GM23338 (cell line): Measurements from ENCODE around the gene GLMP. TPM values are rescaled to one million over a fixed set of nuclear protein-coding genes. Genes with fewer than 3 reads are reported as not detected.

Source experiments
- ATAC-seq: fragments of 200-7000 bp; cut with Tn5 transposase; 3 replicates; pipeline ENCODE4 v1.9.1; 2020
- DNase-seq: peaks from one replicate; pipeline ENCODE4 v3.0.0-alpha.2; 2015; ENCODE audit warnings: low spot score
- H2AFZ ChIP-seq: fragments of 200-600 bp; sonication (generic); 2 replicates; pipeline ENCODE4 v1.8.0; 2016; ENCODE audit warnings: antibody characterized with exemption, mild to moderate bottlenecking, moderate library complexity
- H3F3A ChIP-seq: fragments of 200-600 bp; sonication (generic); replicated peaks from 2 replicates; pipeline ENCODE4 v1.8.0; 2017; ENCODE audit warnings: antibody characterized with exemption, mixed run types, low read depth
- H3K27ac ChIP-seq: fragments of 200-600 bp; sonication (generic); 2 replicates; pipeline ENCODE4 v1.6.1; 2016; ENCODE audit warnings: low read depth
- H3K27me3 ChIP-seq: fragments of 200-600 bp; sonication (generic); 2 replicates; pipeline ENCODE4 v1.8.0; 2016; ENCODE audit warnings: mild to moderate bottlenecking, mixed run types, moderate library complexity; ENCODE audit not compliant: insufficient read depth
- H3K36me3 ChIP-seq: fragments of 200-600 bp; sonication (generic); 2 replicates; pipeline ENCODE4 v1.8.0; 2016; ENCODE audit warnings: mild to moderate bottlenecking; ENCODE audit not compliant: insufficient read depth
- H3K4me1 ChIP-seq: fragments of 200-600 bp; sonication (generic); 2 replicates; pipeline ENCODE4 v1.8.0; 2016; ENCODE audit warnings: mild to moderate bottlenecking, moderate library complexity; ENCODE audit not compliant: insufficient read depth
- H3K4me2 ChIP-seq: fragments of 200-600 bp; sonication (generic); 2 replicates; pipeline ENCODE4 v1.7.1; 2017; ENCODE audit warnings: mixed run types
- H3K4me3 ChIP-seq: fragments of 200-600 bp; sonication (generic); 2 replicates; pipeline ENCODE4 v1.6.1; 2016; ENCODE audit warnings: mixed run types
- H3K79me2 ChIP-seq: fragments of 200-600 bp; sonication (generic); replicated peaks from 2 replicates; pipeline ENCODE4 v1.8.0; 2017; ENCODE audit warnings: mild to moderate bottlenecking; ENCODE audit not compliant: insufficient read depth
- H3K9me2 ChIP-seq: fragments of 200-600 bp; sonication (generic); 2 replicates; pipeline ENCODE4 v1.8.0; 2017; ENCODE audit not compliant: insufficient read depth
- H4K20me1 ChIP-seq: fragments of 200-600 bp; sonication (generic); replicated peaks from 2 replicates; pipeline ENCODE4 v1.8.0; 2017; ENCODE audit warnings: mild to moderate bottlenecking; ENCODE audit not compliant: insufficient read depth
- H3K27ac Mint-ChIP-seq: 2 replicates; pipeline ENCODE4 v1.8.0; 2020; ENCODE audit warnings: inconsistent platforms, mild to moderate bottlenecking, moderate library complexity, mixed read lengths
- H3K27me3 Mint-ChIP-seq: 3 replicates; pipeline ENCODE4 v1.8.0; 2022; ENCODE audit warnings: low read depth, mild to moderate bottlenecking, moderate library complexity, mixed read lengths, inconsistent platforms; ENCODE audit not compliant: insufficient read depth, poor library complexity
- H3K36me3 Mint-ChIP-seq: 3 replicates; pipeline ENCODE4 v1.8.0; 2021; ENCODE audit warnings: low read depth, mild to moderate bottlenecking, inconsistent platforms, moderate library complexity, mixed read lengths
- H3K4me1 Mint-ChIP-seq: 3 replicates; pipeline ENCODE4 v1.8.0; 2020; ENCODE audit warnings: mild to moderate bottlenecking, inconsistent platforms, mixed read lengths
- H3K4me3 Mint-ChIP-seq: 3 replicates; pipeline ENCODE4 v1.8.0; 2021; ENCODE audit warnings: moderate library complexity, mild to moderate bottlenecking, inconsistent platforms, mixed read lengths
- H3K9me3 Mint-ChIP-seq: 3 replicates; pipeline ENCODE4 v1.8.0; 2020; ENCODE audit warnings: moderate library complexity, mild to moderate bottlenecking, inconsistent platforms, mixed read lengths
- CREB1 ChIP-seq: fragments of 250-450 bp; sonication (Bioruptor Pico); IDR thresholded peaks from 2 replicates; pipeline ENCODE4 v1.5.0; 2020; ENCODE audit warnings: low read depth, mild to moderate bottlenecking, moderate library complexity
- ETS1 ChIP-seq: IDR thresholded peaks from 2 replicates; pipeline ENCODE4 v1.6.1; 2016; ENCODE audit warnings: antibody characterized with exemption
- EZH2 ChIP-seq: fragments of 200-600 bp; sonication (generic); IDR thresholded peaks from one replicate; pipeline ENCODE4 v1.8.0; 2017; ENCODE audit warnings: antibody characterized with exemption, mild to moderate bottlenecking, low read depth; ENCODE audit not compliant: unreplicated experiment
- EZH2phosphoT487 ChIP-seq: fragments of 200-600 bp; sonication (generic); IDR thresholded peaks from one replicate; pipeline ENCODE4 v1.8.1; 2018; ENCODE audit warnings: antibody characterized with exemption; ENCODE audit not compliant: unreplicated experiment
- JUNB ChIP-seq: IDR thresholded peaks from one replicate; pipeline ENCODE4 v1.6.1; 2016; ENCODE audit warnings: antibody characterized with exemption; ENCODE audit not compliant: unreplicated experiment
- NANOG ChIP-seq: IDR thresholded peaks from 2 replicates; pipeline ENCODE4 v1.6.1; 2016; ENCODE audit warnings: antibody characterized with exemption, borderline replicate concordance
- POLR2AphosphoS5 ChIP-seq: IDR thresholded peaks from 2 replicates; pipeline ENCODE4 v1.6.1; 2016; ENCODE audit warnings: antibody characterized with exemption, low read depth
- STAT1 ChIP-seq: IDR thresholded peaks from one replicate; pipeline ENCODE4 v1.6.1; 2016; ENCODE audit warnings: antibody characterized with exemption; ENCODE audit not compliant: unreplicated experiment
- ZNF114 ChIP-seq: fragments of 250-450 bp; sonication (Bioruptor Pico); IDR thresholded peaks from 2 replicates; pipeline ENCODE4 v1.5.0; 2020; ENCODE audit warnings: mild to moderate bottlenecking, moderate library complexity
- ZNF331 ChIP-seq: fragments of 250-450 bp; sonication (Bioruptor Pico); IDR thresholded peaks from 2 replicates; pipeline ENCODE4 v1.5.0; 2020; ENCODE audit warnings: low read depth, mild to moderate bottlenecking, moderate library complexity
- ZNF462 ChIP-seq: fragments of 250-450 bp; sonication (Bioruptor Pico); IDR thresholded peaks from 2 replicates; pipeline ENCODE4 v1.5.0; 2020; ENCODE audit warnings: mild to moderate bottlenecking, moderate library complexity
- polyA plus RNA-seq: library from polyadenylated mRNA; unstranded; fragments of >200 nt; fragmentation: Nextera tagmentation; extraction: Ambion mirVana; gene quantifications from 2 replicates; pipeline ENCODE4 v1.2.1, GENCODE V29; 2016
- total RNA-seq: library from RNA; depleted of rRNA; stranded (reverse); fragments of >200 nt; shearing (Covaris generic); gene quantifications from 2 replicates; pipeline ENCODE4 v1.2.3, GENCODE V29; 2014
- TF ChIP-seq, protein P1 (sequence below), 2 experiments: fragments of 200-600 bp in 1 of 2; sonication (generic) in 1 of 2; conservative IDR thresholded peaks; 2 replicates each; pipeline versions ENCODE4 v1.5.1 to v1.6.1; 2016 to 2017; ENCODE audit warnings: antibody characterized with exemption in 2 of 2, low read depth in 2 of 2, mild to moderate bottlenecking in 2 of 2, moderate library complexity in 1 of 2

The GLMP gene
- total and polyA plus RNA-seq, 2 experiments from 2014 or later = 33.6 to 41.9 TPM

GRCh38 chr1:156305215-156305614 is 9.7 kb upstream of the GLMP start (continued):
- TF ChIP-seq EZH2 = no peak
- no peak for TF ChIP-seq JUNB
- no peak for TF ChIP-seq EZH2phosphoT487
- TF ChIP-seq ZNF462 = no peak
- no peak for TF ChIP-seq ZNF114 (CRISPR knock-in tag)
- TF ChIP-seq STAT1 = no peak
- no peak for TF ChIP-seq CREB1

DNA sequence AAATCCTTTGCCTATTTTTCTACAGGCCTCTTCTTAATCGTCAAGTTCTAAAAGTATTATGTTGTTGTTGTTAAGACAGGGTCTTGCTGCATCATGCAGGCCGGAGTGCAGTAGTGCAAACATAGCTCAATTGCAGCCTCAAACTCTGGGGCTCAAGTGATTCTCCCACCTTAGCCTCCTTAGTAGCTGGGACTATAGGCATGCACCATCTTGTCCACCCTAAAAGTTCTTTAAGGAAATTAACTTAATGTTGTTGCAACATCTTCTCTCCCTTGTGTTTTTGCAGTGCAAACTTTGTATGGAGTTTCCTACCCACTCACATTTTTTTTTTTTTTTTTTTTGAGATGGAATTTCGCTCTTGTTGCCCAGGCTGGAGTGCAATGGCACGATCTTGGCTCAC is 7.8 kb upstream of the GLMP start:
- Mint-ChIP-seq H3K27ac (peak overlapping the region; percentile 65; the same call in 1 of the 2 replicates), H3K4me3 (no peak overlapping the region), H3K27me3 (peaks cover 10% of the 10 kb centered on the region), H3K9me3 (no peaks in the 10 kb centered on the region), H3K4me1 (no peaks in the 10 kb centered on the region), H3K36me3 (peaks cover 35% of the 10 kb centered on the region)
- TF ChIP-seq EZH2 (no peak), ETS1 (no peak), JUNB (no peak), NANOG (no peak), EZH2phosphoT487 (no peak), CREB1 (no peak), POLR2AphosphoS5 (no peak), STAT1 (no peak), ZNF114 (CRISPR knock-in tag) (no peak), ZNF331 (CRISPR knock-in tag) (no peak)
- TF ChIP-seq, protein P1, sequence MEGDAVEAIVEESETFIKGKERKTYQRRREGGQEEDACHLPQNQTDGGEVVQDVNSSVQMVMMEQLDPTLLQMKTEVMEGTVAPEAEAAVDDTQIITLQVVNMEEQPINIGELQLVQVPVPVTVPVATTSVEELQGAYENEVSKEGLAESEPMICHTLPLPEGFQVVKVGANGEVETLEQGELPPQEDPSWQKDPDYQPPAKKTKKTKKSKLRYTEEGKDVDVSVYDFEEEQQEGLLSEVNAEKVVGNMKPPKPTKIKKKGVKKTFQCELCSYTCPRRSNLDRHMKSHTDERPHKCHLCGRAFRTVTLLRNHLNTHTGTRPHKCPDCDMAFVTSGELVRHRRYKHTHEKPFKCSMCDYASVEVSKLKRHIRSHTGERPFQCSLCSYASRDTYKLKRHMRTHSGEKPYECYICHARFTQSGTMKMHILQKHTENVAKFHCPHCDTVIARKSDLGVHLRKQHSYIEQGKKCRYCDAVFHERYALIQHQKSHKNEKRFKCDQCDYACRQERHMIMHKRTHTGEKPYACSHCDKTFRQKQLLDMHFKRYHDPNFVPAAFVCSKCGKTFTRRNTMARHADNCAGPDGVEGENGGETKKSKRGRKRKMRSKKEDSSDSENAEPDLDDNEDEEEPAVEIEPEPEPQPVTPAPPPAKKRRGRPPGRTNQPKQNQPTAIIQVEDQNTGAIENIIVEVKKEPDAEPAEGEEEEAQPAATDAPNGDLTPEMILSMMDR (conservative IDR thresholded peaks at IDR 0.05; ENCODE audit: low read depth in 2 of 2) = no peak
- peaks cover 15% of the 10 kb centered on the region for H3K36me3 ChIP-seq
- DNase-seq (no peak), ATAC-seq (no peak)
- H3K27ac ChIP-seq = 0 out of 2 replicates have a peak overlapping the region, but pooled peaks have one; percentile 34
- no peaks in the 10 kb centered on the region for H3K4me1 ChIP-seq
- no peak overlapping the region for H2AFZ ChIP-seq
- peaks cover 13% of the 10 kb centered on the region for H4K20me1 ChIP-seq
- H3F3A ChIP-seq = peaks cover 27% of the 10 kb centered on the region; the same call in 1 of the 2 replicates
- H3K79me2 ChIP-seq = no peaks in the 10 kb centered on the region
- no peaks in the 10 kb centered on the region for H3K9me2 ChIP-seq
- no peak overlapping the region for H3K4me2 ChIP-seq
- H3K4me3 ChIP-seq = no peak overlapping the region
- H3K27me3 ChIP-seq = no peaks in the 10 kb centered on the region
